GM10847 (cell line): Measurements from ENCODE around the gene PRDX2.

Experiments
- POLR2A ChIP-seq: IDR thresholded peaks from 2 replicates; pipeline ENCODE4 v1.6.1; 2011; ENCODE audit not compliant: insufficient read length; ENCODE audit errors: extremely low read depth

Gene PRDX2

GRCh38 chr19:12788042-12788681, 13.4 kb downstream of the PRDX2 start:
- no peak for TF ChIP-seq POLR2A

GRCh38 chr19:12787458-12787857, 14.1 kb downstream of the PRDX2 start:
- TF ChIP-seq POLR2A: no peak

DNA sequence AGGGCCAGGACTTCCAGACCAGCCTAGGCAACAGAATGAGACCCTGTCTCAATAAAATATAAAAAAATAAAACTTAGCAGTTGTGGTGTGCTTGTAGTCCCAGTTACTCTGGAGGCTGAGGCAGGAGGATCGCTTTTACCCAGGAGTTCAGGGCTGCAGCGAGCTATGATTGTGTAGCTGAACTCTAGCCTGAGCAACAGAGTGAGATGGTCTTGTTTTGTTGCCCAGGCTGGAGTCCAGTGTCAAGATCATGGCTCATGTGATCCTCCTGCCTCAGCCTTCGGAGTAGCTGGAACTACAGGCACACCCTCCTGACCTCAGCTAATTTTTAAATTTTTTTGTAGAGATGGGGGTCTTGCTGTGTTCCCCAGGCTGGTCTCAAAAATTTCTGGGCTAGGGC, 14.6 kb downstream of the PRDX2 start:
- TF ChIP-seq POLR2A: no peak

GRCh38 chr19:12786141-12786870, 15.3 kb downstream of the PRDX2 start:
- TF ChIP-seq POLR2A: no peak

GRCh38 chr19:12785431-12786031, 16.1 kb downstream of the PRDX2 start:
- TF ChIP-seq POLR2A: no peak

DNA sequence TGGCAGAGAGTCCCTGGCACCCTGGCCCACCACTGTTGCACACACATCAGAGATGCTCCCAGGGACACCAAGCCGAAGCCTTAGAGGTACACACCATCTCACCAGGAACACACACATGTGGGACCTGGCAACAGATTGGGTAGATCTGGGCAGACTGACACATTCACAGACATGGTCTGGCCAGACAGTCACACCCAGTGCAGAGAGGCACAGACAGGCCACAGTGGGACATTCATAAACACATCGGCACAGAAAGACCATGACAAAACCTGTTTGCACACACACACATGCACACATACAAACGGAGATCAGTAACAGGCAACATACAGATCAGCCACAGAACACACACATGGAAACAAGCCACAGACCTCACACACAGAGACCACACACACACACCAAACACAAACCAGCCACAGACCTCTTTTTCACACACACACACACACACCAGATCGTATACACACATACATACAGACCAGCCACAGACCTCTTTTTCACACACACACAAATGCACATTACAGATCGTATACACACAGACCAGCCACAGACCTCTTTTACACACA, 16.6 kb downstream of the PRDX2 start:
- TF ChIP-seq POLR2A: no peak

GRCh38 chr19:12784394-12784870, 17.2 kb downstream of the PRDX2 start:
- TF ChIP-seq POLR2A: no peak

DNA sequence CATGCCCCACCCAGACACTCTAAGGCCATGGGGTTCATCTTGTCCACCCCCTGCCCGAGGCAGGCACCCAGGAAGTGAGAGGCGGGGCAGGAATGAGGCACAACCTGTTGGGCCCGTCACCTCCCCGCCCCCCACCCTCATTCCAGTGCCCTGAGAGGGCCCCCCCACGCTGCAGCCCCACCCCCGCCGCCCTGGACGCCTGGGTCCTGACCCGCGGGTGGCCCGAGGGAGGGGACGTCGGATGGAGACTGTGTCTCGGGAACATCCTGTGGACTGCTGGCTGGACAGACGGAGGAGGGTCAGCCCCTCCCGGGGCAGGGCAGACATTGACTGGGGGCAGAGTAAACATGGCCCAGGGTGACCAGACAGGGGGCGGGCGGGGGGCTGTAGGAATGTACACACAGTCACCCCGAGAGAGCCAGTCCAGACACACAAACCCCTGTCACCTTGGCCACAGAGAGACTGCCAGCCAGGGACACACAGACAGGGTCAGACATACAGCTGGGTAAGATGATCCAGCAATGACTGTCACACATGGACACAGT, 17.7 kb downstream of the PRDX2 start:
- TF ChIP-seq POLR2A: no peak

DNA sequence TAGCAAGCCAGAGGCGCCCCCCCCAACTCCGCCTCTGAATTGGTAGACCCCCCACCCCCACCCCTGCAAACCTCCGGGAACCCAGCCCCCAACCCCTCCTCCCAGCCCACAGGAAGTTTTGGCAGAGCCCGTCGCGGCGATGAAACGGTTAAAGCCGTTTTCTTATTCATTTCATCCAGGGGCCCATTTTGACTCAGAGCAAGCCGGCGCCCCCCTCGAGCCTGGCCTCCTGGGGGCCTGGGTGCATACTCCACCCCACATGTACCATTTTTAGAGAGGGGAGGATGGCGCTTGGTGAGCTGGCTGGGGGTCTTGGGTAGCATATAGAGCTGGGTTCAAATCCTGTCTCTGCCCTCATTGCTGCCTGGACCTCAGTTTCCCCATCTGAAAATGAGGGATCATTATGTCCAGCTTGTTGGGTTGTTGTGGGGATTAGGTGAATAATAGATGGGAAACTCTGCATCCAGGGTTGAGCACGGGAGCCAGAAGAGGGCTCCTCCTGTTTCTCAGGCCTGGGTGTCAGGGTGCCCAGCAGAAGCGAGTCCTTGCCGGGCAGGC, 18.2 kb downstream of the PRDX2 start:
- TF ChIP-seq POLR2A: no peak

DNA sequence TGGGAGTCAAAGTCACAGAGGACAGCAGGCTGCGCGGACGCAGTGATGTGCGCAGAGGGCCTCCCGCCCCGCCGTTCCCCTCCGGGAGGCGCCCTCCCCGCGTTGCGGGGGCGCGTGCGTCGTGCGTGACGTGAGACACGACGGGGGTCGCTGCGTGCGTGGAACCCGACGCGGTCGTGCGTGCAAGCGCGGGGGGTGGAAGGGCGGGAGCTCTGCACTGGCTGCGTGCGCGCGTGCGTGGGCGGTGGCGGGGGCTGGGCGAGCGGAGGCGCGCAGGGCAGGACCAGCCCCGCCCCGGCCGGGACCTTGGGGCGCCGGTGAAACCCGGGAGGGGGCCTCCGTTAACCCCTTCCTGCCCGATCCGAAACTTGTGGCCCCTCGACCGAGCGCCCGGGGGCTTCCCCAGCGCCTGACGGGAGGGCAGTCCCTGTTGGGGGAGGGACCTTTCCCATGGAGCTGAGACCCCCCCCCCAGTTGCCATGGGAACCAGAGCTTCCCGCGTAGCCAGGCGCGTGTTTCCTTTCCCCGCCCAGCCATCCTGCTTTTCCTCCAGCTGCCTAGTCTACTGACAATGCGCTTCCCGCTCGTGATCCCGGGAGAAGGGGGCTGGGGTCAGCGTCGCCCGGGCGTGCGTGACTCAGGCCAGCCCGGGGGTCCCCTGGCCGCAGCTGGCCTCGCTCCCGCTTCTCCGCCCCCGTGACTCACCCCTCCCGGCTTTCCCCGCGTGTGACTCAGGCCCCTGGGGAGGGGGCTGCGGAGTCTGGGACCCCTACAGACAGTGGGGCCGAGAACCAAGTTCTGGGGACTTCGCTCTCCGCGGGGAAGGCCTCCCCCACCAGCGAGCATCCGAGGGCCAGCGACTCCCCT, 18.9 kb downstream of the PRDX2 start:
- TF ChIP-seq POLR2A: peak; percentile 41

DNA sequence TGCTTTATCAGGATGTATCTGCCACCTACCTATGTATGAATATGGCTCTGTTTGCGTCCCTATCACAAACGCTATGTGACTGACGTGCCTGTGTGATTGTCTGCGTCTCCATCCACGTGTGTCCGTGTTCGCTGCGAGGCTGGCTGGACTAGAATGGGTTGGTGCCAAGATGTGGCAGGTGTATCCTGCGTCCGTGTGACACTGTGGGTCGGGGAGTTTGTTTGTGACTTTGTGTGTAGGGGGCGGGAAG, 19.5 kb downstream of the PRDX2 start:
- TF ChIP-seq POLR2A: no peak

- no peak for TF ChIP-seq POLR2A
Measured at GRCh38 chr19:12779162-12779993, 22.2 kb downstream of the PRDX2 start.

DNA sequence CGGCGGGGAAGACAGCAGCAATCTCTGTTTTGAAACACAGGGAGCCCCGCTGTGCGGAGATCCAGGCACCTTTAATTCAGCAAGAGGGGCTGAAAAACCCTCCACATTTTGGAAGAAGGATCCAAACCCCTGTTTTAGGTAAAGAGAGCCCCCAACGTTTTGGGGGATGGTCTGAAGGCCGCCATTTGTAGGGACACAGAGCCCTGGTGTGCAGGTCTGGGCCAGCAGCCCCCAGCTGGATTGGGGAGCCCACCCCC, 22.8 kb downstream of the PRDX2 start:
- TF ChIP-seq POLR2A: no peak
